ENCODE data around the gene CCR7.

GRCh38 chr17:40550608-40551007, 14.7 kb downstream of the CCR7 start:
- no peak for TF ChIP-seq CTCF (IDR thresholded peaks at IDR 0.05)
- no peak for TF ChIP-seq POLR2AphosphoS5 (IDR thresholded peaks at IDR 0.05)
- TF ChIP-seq POLR2A (IDR thresholded peaks at IDR 0.05): no peak
- no peak for TF ChIP-seq EP300 (IDR thresholded peaks at IDR 0.05)
